NCI-H2196 (cell line): Measurements from ENCODE around the gene ACO1.
A peak's percentile ranks its signal among the peaks of the same experiment; 100 is the strongest.
"Not testable (repeated sequence)": the region's sequence is repeated elsewhere in the genome, so short reads cannot be mapped to it uniquely, and the experiment has no call there.

Experiments
- DNase-seq: peaks from one replicate; lab custom pipeline; 2025; ENCODE audit not compliant: unreplicated experiment; lab: John Stamatoyannopoulos, UW

Gene ACO1

DNA sequence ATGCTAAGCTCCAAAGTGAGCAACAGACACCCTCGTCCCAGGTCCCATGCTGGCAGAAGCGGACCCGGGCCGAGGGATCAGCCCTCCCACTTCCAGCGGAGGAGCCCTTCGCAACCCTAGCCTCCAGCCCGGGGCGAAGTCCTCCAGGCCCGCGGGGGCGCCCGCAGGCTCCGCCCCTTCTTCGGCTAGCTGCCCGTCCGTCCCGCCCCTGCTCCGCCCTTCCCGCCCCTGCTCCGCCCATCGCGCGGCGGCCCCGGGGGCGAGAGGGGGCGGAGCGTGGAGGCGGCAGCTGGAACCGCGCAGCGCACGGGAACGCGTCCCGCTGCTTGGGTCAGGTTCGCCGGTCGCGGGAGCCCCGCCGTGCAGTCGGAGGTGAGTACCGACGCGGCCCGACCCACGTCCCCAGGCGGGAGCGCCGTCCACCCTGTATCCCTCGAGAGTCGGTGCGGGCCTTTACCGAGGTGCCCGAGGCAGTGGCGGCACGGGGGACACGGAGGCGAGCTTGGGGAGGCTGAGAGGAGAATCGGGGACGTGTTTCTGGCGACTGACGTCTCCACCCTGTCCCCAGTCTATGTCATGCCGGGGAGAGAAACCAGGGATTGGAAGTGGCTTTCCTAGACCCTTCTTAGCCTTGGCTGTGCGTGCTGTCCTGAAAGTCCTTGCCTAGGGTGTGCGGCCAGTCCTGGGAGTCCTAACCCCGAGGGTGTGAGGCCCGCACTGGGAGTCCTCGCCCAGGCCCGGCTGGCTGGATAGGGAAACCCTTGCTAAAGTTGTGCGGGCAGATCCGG is at the start of gene ACO1:
Gene ACO1, plus strand, starts transcription at position 280 of the 788 bp plus-strand sequence. CDS start 20,864 bp downstream, outside the sequence.
- peak; percentile 85 for DNase-seq

DNA sequence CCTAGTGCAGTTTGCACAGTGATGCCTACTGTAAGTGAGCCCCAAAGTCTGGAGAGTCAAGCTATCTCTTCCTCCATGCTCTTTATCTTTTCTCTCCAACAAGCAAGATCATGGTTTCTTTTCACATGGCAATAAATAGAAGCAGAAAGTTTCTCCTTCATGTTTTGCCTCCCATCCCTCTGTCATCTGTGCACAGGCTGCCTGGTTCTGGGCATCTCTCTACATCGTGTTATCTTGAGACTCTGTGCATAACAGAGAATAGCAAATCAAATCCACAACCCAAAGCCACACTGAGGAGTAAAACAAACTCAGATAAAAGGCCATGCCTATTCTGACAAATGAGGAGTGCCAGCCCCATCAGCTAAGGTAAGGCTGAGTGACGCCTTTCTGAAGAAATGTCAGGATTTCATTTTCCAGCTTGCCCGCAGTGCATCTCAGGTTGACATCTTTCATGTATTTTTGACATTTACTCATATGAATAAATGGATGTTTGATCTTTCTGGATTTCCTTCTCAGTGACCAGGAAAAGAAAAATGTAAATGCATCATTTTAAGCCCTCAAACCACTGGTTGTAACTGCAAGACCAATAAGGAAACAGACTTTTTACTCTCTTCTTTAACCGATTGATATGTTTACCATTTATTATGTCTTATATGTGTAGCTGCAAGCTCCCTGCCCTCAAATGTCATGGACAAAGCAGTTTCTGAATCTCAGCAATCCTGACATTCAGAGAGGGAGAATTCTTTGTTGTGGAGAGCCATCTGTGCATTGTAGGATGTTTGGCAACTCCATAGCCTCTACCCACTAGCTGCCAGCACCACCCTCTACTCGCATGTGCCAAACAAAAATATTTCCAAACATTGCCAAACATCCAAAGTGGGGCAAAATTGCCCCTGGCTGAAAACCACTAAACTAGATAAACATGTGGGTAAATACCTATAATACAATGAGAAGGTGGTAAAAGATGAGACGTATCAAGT is 49.2 kb upstream of the ACO1 start:
- DNase-seq, result no peak

DNA sequence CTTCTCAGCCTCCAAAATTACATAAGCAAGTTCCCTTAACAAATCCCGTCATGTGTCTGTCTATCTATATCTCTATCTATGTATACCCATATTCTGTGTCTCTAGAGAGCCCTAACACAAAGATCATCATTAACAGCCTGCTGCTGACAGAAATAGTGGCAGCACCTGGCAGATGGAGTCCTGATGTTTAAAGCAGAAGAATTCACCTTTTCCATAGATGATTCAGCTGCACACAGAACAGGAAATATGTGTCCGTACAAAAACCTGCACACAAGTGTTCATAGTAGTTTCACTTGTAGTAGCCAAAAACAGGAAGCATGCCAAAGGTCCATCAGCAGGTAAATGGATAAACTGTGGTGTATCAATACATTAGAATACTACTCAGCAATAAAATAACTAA is 45.0 kb upstream of the ACO1 start:
- no peak for DNase-seq

DNA sequence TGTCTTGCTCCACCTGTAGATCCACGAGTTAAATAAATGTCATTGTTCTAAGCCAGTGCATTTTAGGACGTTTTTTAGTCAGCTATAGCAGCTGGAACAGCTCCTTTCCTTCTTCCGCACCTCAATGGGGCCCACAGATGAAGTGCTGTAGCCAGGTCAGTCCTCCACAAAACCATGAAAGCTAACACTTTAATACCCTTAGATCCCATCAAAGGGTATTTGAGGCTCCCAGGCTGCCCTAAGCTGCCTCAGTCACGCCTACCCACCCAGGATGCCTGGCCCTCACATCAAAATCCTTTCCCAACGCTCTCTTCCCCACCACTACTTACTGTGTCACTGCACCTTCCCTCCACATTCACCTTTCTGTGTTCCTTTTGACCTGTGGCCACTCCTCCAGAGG is 44.1 kb upstream of the ACO1 start:
- no peak for DNase-seq

DNA sequence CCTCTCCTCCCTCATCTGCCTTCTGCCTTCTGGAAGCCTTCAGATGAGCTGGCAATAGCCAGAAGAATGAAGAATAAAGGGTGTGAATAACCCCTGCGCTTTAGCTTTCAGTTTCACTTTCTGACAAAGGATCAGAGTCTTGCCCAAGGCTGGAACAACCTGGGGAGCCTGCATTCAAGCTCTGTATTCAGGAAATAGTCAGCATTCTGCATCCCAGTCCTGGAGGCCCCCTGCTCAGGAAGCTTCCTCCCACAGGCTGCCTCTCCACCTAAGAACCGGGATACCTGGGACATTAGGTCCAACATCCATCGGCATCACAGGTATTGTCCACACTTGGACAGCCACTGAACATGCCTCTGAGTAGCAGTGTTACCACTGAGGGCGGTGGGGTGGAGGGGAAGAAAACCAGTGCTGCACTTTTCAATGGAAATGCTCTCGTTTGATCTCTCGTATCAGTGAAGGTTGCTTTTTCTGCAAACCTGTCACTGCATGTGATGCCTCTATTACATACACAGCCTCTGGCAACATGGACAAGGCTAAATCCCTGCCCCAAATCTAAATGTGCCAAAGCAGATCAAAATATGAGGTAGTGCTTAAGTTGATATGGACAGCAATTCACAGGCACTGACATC is 39.8 kb upstream of the ACO1 start:
- DNase-seq, result no peak

DNA sequence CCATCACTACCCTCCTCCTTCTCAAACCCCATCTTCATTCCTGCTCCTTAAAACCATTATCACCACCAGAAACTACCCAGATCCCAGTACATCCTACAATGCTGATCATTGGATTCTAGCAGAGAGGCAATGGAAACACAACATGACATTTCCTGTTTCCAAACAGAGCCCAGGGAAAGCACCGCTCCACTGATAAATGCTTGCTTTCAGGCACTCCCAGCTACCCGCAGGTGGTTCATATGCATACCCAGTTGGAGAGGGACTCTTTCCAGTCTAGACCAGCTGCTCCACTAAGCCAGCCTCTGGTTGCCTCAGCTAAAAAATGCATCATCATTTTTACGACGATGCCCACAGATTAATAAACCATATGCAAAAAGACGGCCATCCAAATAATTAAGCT is 39.2 kb upstream of the ACO1 start:
- no peak for DNase-seq

DNA sequence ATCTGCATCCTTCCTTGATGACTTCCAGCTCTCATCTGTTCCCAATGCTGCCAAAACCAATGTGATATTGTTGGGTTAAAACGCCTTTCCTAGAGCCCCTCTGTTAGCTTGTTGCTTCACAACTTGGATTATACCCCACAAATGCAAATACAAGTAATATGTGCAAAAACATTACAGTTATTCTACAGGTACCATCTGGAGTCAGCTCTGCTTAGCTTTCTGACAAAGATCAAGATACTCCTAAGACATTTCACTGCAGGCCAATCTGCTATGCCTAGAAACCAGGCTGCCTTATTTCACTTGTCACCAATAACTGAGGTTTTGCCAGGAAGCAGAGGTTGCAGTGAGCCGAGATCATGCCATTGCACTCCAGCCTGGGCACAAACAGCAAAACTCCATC is 36.9 kb upstream of the ACO1 start:
- no peak for DNase-seq

DNA sequence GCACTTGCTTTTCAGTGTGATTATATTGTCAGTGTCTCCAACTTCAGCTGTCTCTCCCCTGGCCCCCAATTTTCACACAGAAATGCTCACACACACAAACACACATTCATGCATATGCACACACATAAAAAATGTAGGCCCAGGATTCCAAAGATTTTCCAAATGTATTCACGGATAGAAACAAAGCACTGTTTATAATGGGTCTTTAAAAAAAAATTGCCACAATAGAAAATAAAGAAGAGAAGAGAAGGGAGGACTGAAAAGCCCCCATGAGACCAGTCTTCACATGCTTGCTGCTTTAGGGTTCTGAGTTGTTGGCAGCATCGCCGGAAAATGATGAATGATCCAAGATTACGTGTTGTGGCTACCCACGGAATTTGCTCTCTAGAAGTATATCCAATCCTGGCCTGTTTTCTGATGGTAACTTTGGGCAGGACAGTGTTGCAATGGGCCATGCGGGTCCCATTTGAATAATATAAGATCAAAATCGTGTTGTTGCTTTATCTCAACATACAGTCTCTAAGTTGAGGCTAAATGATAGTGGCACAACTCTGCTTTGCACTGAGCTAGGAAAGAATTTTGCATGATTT is 36.2 kb upstream of the ACO1 start:
- DNase-seq, result no peak

DNA sequence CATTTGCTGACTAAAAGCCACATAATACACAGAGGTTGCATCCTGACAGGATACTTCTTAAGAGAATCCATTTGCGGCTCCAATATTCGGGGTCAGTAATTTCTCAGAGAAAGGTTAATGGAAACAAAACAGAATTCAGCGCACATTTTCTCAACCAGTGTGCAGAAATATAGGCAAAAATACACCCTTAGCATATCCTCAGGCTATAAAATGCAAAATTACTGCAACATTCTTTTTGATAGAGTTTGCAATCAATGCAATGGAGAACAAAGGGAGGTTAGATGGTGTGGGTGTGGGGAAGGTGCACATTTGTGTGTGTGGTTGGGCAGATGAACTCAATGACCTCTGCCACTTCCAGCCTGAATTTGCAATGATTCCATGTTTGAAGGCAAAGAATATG is 35.4 kb upstream of the ACO1 start:
- no peak for DNase-seq

DNA sequence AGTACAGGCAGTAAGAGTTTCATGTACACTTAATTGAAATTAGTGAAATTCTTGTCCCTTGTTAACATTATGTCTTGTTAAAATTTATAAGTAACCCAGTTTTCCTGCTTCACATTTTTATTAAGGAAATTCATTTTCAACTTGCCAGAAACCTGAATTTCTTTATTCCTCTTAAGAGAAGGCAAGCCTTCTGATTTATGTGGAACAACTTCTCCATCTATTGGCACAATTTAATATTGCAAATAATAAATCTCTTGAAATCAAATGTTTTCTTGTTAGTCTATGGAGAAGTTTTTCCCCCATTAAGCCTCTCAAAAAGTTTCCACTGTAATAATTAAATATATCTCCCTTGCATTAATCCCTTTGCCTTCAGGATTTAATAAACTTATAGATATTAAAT is 33.8 kb upstream of the ACO1 start:
- DNase-seq, result no peak

DNA sequence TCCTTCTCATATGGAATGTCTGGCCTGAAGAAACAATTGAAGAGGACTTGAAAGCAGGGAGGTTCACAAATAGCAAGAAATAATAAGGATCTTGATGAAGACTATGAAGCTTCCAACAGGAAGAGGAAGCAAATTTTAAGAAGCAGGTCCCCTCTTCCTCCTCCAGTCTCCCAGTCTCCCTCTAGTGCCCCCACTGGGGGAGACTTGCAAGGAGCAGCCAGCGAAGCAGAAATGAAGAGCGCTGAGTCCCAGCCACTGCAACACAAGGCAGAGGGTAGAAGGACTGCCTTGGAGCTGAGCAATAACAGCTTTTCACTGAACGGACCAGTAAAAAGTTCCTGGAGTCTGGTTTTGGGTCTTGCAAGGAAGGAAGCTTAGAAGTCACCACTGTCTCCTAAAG is 32.6 kb upstream of the ACO1 start:
- DNase-seq, result no peak

DNA sequence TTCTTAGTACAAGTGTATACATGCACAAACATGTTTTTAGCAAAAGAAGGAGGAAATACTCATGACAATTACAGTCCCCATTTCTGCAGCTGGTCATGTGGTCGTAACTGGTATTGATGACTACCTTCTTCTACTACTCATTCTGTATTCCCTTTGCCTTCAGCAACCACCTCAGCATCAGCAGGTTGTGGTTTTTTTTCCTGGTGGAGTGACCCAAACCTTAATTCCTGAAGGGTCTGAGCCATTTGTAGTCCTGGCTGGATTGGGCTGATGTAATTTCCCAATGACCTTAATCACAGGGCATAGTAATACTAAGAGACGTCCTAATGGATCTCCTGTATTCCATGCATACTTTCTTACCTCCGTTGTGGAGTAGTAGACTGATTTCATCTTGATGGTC is 31.0 kb upstream of the ACO1 start:
- not testable (repeated sequence) for DNase-seq

DNA sequence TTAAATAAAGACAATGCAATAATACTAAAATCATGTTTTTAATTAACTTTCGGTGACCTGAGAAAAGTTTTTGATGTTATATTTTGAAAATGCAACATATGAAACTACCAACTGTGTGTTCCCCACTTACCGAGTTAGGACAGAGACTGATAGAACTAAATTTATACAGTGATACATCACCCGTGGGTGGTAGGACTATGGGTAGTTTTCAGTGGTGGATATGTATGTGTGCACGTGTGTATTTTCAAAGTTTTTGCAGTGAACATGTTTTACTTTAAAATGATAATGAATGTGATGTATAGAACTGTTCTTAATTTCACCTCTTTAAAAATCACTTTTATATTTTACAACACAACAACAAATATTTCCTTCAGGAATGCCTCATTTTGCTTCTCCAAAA is 25.0 kb upstream of the ACO1 start:
- DNase-seq, result no peak

DNA sequence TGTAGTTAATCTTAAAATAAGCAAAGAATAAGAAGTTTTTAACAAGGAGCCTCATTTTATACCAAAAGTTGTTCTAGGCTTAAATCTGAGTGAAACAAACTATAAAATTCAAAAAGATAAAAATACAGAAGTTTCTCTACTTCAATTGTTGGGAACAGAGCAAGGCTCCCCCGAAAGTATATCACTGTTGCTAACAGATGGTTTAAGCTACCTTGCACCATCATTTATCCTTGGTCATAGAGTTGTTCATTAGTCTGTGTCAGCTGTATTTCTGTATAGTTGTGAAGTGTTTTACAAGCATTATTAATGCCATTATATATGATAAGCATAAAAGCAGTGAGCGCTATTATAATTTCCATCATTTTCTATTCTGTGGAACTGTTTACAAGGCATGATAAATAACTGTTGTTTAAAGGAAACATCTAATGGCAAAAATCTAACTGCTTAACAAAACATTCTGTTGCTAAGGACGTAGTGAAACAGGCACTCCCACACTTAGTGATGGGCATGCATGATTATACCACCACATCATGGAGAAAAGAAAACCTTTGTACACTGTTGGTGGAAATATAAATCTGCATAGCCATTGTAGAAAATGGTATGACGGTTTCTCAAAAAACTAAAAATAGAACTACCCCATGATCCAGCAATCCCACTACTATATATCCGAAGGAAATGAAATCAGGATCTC is 23.3 kb upstream of the ACO1 start:
- no peak for DNase-seq

DNA sequence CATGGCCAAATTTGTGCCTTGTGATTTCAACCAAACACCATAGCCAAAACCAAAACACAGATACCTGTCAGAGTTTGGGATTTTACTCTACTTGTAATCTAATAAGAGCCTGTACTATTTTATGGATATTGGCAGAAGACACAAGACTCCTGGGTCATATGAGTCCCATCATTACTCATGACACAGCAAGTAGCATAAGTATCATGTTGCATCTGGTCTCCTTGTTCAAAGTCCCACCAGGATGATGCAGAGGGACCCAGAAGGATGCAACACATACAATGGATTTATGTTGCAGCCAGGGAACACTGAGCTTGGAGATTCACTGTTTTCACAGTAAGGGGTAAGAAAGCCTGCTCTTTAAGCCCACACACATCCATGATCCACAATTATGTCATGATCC is 13.2 kb upstream of the ACO1 start:
- DNase-seq, result no peak

DNA sequence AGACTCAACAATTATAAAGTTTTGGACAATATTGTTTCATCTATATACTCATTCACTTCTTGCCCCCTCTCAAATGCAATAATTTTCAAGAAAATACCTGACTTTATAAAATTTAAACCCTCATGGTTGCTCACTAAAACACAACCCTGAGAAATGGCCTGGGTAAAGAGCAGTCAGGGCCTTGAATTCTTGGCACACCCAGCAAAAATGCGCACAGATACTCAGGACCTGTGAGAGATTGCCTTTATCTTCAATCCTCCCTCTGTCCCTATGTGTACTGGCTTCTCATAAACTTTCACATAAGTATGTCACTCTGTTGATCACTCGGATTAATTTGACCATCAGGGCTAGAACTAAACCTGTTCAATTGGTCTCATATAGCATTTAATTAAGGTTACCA is 12.8 kb upstream of the ACO1 start:
- DNase-seq, result no peak

DNA sequence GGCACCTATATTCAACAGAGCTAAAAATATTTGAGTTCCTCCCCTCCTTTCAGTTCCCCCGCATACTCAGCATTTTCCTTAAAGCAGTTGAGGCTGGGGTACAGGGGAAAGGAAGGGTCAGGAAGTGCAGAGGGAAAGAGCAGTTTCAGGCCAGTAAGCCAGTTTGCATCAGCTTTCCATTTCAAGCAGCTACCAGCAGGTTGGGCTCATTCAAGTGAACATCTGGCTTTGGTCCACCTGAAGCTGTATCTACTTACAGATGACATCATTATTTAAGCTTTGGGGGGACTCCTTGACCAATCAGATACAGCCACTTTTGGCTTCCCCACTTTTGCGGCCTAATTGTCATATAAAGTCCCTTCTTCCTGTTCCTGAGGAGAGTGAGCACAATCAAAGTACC is 8.2 kb upstream of the ACO1 start:
- DNase-seq, result no peak

DNA sequence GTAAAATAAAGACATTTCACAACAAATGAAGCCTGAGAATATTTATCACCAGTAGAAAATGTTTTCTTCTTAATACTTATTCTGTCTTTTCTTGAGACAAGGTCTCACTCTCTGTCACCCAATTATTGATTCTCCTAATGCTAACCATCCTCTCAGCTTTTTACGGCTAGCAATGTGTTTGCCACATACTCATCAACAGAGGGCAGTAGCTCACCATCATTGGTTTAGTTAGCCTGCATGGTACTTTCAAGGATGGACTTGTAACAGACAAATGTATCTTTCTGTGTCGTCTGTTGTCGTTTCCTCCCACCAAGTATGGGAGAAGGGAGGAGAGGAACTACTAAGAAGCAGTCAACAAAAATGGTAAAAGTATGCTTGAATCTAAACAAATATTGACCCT is 5.9 kb upstream of the ACO1 start:
- peak; percentile 55 for DNase-seq

DNA sequence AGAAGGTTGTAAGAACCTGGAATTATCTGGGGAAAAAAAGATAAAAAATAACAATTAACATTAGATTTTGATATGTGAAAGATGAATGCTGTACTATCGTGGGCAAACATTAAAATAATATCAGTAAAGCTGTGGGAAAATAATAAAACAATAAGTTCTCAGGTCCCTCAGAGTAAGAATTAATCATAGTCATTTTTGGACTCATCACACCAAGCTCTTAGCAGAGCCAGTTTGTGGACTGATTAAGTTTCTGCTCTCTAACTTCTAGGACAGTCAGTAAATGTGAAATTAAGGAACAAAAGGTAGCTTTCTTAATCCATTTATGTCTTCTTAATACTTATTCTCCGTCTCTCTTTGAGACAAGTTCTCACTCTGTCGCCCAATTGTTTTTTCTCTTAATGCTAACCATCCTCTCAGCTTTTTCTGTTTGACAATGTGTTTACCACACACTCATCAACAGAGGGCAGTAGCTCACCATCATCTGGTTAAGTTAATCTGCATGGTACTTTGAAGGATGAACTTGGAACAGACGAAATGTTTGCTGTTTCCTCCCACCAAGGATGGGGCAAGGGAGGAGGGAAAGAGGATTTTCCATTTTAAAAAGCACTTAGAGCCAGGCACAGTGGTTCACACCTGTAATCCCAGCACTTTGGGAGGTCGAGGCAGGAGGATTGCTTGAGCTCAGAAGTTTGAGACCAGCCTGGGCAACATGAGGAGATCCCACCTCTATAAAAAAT is 5.3 kb upstream of the ACO1 start:
- peak; percentile 79 for DNase-seq

DNA sequence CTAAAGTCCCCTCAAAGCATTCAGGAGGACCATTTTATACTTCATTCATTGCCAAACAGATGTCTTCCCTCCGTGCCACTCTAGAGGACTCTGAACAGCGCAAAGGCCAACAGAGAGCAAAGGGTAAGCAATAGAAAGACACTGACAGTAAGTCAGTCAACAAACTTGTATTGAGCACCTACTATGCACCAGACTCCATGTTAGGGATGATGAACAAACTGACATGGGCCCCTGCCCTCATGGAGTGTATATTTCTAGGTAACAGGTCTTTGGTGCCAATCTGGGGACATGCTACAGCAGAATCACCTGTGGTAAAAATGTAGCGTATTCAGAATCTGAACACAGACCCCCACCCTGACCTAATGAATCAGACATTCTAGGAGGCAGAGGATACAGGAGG is 3.5 kb upstream of the ACO1 start:
- DNase-seq, result no peak
